Adrenal gland (tissue), 5 donors: ENCODE results near the gene MED13.

ENCODE experiments used
- CTCF ChIP-seq, 6 experiments: fragments of 450-650 bp in 4 of 6; fragments of 200-600 bp in 2 of 6; sonication (generic) in 1 of 6; IDR thresholded peaks; 1 replicate in 5 of 6; 2 replicates in 1 of 6; pipeline versions ENCODE4 v1.5.1 to v1.8.0; 2016 to 2021; ENCODE audit warnings: antibody characterized with exemption in 6 of 6, mild to moderate bottlenecking in 2 of 6, moderate library complexity in 1 of 6
- POLR2A ChIP-seq, 2 donors: fragments of 450-650 bp; IDR thresholded peaks; one replicate each; pipeline ENCODE4 v1.6.1; 2017; ENCODE audit warnings: antibody characterized with exemption in 2 of 2, mild to moderate bottlenecking in 2 of 2, moderate library complexity in 1 of 2
- donor health status: DM: no; HTN: no; CAD: no.

- TF ChIP-seq CTCF (IDR thresholded peaks at IDR 0.05) (no peak), POLR2A (IDR thresholded peaks at IDR 0.05) (no peak)
Measured at GRCh38 chr17:62000186-62000585, 64.9 kb downstream of the MED13 start.
